HG03558 (cell line): ENCODE data around the gene OR2B2.

Experiments
- ATAC-seq: cut with Tn5 transposase; IDR thresholded peaks from one replicate; pipeline ENCODE4 v1.9.1; 2021; ENCODE audit warnings: moderate number of reproducible peaks; ENCODE audit not compliant: unreplicated experiment; ENCODE audit errors: extremely low read depth

OR2B2 gene

DNA sequence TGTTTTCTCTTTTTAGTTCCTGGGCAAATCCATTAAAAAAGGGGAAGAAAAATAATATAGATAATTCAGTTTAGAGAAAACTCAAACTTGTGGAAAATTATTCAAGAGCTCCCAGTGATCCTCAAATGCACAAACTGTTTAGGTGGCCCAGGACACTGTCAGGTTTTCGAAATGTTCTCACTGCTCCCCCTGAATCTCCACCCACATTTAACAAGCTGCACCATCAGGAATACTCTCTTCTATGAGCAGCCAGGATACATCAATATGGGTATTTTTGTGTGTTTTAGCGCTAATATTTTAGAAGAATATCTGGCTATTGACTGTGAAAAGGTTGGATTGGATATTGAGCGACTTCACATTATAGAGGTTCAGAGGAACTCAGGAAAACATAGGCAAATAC is 43.9 kb downstream of the OR2B2 start:
- no peak for ATAC-seq

DNA sequence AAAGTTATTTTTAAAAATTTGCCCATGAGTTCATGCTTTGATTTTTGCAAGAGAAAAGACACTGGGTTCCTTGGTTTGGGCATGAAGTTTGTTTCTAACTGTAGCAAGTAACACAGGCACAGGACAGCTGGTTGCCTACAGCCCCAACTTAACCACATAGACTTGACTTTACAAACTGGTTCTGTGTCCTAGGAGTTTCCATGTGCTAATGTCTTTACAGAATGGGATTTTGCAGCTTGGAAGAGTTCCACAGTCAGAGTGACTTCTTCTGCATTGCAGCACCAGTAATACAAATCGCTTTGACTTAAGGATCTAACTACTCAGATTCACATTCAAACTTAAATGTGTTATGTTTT is 44.3 kb downstream of the OR2B2 start:
- ATAC-seq = no peak

DNA sequence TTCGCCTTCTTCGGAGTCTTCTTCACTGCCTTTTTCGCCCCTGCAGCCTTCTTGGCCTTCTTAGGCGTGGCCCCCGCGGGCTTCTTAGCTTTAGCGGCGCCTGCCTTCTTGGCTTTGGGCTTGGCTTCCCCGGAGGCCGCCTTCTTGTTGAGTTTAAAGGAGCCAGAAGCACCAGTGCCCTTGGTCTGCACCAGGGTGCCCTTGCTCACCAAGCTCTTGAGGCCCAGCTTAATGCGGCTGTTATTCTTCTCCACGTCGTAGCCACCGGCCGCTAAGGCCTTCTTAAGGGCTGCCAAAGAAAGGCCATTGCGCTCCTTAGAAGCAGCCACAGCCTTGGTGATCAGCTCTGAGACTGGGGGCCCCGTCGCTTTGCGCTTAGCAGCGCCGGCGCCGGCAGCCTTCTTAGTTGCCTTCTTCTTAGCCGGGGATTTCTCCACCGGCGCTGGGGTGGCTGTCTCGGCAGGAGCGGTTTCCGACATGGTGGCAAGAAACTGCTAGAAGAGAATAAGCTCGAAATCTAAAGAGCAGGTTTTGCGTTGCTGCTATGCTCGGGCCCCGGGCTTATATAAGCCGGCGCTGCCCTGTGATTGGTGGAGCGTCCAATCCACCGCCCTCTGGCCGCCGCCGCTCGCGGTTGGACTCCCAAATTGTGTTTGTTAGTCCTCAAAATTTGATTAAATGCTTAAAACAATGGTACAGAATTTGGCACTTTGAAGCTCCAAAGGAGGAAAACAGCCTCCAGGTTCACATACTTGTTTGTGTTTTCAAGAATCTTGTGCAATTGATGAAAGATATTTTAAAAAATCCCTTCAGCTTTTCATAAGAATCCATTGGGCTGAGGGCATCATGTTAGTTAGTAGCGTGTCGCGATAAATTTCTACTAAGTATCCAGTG is 44.9 kb downstream of the OR2B2 start:
- no peak for ATAC-seq

DNA sequence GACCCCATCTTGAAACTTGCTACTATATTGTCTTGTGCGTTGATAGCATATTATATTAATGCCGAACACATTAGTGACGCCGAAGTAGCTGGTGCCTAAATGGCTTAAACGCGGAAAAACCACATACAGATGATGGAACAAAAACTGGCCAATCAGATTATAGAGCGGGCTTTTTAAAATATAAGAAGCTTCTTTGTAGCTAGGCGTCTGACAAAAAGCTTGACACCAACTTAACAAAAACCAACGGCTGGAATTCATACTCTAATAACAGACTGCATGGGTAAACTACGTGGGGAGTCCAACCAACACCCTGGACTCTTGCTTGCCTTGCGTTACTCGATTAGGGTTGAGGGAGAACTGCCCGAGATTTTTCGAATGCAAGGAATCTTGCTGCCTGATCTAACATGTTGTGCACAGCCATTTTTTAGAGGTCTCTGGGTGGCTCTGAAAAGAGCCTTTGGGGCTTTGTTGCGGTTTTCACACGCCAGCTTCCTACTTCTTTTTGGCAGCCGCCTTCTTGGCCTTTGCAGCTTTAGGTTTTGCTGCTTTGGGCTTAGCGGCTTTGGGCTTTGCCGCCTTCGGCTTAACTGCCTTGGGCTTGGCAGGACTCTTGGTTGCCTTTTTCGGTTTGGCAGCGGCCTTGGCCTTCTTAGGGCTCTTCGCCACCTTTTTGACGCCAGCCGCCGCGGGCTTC is 45.7 kb downstream of the OR2B2 start:
- no peak for ATAC-seq

DNA sequence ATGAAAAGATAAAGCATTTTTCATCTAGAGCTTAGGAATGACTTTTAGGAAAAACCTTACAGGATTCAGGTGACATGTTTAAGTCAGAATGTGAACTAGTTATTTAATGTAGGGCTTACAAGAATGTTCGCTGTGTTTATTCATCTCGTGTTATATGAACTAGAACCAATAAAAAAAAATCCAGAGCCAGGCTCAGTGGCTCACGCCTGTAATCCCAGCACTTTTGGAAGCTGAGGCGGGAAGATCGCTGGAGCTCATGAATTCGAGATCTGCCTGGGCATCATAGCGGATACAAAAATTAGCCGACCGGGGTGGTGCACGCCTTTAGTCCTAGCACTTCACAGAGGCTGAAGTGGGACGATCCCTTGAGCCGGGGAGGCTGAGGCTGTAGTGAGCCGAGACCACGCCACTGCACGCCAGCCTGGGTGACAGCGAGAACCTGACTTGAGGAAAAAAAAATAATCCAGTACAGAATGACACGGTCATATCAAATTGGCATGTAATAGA is 46.3 kb downstream of the OR2B2 start:
- no peak for ATAC-seq

DNA sequence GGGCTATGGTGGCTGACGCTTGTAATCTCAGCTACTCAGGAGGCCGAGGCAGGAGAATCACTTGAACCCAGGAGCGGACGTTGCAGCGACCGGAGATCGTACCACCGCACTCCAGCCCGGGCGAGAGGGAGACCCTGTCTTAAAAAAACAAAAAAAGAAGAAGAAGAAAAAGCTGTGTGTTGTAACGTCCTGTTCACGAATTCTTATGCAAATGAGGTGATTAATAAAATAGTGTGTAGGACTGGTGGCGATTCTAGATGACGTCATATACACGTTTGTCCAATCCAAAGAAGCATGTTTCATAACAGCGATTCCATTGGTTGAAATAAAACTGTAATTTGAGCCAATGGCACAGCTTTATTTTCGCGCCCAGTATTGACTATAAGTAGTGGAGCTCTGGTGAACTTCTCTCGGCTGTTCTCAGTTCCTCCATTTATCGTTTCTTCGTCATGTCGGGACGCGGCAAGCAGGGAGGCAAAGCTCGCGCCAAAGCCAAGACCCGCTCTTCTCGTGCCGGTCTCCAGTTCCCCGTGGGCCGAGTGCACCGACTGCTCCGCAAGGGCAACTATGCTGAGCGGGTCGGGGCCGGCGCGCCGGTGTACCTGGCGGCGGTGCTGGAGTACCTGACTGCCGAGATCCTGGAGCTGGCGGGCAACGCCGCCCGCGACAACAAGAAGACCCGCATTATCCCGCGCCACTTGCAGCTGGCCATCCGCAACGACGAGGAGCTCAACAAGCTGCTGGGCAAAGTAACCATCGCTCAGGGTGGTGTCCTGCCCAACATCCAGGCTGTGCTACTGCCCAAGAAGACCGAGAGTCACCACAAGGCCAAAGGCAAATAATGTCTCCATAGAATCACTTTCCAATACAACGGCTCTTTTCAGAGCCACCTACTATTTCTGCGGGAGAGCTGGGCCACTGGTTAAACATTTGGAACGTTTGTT is 47.0 kb downstream of the OR2B2 start:
- ATAC-seq = peak; percentile 29

DNA sequence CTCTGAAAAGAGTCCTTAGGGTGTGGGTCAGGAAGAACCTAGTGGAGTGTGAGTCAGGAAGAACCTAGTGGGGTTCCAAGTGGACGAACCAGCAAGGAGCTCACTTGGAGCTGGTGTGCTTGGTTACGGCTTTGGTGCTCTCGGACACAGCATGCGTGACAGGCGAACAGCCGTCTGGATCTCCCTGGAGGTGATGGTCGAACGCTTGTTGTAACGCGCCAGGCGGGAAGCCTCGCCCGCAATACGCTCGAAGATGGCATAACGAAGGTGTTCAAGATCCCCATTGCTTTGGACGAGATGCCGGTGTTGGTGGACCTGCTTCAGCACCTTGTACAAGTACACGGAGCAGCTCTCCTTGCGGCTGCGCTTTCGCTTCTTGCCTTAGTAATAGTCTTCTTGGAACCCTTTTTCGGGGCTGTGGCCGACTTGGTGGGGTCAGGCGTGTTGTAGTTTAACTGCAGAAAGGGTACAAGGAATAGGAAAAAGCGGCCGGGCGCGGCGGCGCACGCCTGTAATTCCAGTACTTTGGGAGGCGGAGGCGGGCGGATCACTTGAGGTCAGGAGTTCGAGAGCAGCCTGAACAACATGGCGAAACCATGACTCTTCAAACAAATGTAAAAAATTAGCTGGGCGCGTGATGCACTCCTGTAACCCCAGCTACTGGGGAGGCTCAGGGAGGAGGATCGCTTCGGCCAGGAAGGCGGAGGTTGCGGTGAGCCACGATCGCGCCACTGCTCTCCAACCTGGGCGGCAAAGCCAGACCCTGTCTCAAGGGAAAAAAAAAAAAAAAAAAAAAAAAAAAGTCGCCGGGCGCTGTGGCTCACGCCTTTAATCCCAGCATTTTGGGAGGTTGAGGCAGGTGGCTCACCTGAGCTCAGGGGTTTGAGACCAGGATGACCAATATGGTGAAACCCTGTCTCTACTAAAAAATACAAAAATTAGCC is 48.0 kb downstream of the OR2B2 start:
- no peak for ATAC-seq

DNA sequence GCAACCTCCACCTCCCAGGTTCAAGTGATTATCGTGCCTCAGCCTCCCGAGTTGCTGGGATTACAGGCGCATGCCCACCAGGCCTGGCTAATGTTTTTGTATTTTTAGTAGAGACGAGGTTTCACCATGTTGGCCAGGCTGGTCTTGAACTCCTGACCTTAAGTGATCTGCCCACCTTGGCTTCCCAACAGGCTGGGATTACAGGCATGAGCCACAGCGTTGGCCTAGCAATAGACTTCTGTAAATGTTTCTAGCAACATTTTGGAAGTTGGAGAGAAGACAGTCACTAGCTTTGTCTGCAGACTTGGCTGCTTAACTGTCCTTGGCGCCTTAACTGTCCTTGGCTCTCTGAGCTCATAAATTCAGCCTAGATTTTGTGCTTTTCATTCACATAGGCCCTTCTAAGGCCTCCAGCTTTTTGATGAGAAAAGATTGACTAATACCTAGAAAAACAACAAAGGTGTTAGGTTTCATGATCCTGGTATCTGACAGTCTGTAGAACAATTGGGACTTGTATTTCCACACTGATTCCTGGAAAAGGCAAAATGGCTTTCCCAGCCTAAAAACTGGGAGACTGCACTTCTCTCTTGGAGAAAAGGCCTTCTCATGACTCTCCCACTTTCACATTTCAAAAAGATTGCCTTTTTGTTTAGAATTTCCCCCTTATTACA is 49.7 kb downstream of the OR2B2 start:
- ATAC-seq = no peak

DNA sequence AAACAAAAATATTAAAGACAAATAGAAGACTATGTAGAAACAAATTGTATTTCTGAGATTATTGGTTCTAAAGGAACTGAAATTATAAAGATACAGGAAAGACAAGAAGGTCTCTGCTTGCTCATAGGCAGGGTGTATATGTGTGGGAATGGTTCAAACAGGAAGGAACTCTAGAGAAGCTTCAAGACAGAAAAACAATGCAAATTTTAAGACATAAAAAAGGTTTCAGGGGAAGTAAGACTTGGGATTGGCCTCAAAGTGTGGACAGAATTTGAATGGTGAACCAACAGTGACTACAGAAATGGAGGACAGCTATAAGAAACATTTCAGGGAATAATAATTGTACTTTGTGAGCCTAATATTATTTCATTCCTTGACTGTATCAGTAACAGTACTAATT is 50.3 kb downstream of the OR2B2 start:
- no peak for ATAC-seq

DNA sequence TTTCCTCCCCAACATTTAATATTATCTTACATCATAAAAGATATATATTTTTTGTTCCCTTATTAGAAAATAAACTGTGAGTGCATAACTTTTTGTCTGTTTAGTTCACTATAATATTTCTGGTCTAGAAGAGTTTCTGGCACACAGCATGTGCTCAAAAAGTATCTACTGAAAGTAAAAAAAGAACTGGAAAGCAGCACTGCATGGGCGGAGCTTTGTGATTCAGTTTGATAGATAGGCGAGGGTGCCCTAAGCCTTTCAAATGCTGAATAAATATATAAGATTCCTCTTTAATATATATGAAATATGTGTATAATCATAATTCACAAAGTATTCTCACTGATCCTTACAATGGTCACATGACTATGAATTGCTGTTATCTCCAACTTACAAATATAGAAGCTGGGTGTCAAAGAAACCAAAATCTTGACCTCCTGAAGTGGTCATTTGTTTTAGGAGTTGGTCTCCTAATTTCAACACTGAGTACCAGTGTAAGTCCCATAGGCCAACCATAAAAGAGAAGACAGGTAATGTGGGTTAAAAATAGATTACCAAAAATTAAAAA is 50.8 kb downstream of the OR2B2 start:
- no peak for ATAC-seq
